ENCODE measurements around the gene GPANK1.

Gene GPANK1

DNA sequence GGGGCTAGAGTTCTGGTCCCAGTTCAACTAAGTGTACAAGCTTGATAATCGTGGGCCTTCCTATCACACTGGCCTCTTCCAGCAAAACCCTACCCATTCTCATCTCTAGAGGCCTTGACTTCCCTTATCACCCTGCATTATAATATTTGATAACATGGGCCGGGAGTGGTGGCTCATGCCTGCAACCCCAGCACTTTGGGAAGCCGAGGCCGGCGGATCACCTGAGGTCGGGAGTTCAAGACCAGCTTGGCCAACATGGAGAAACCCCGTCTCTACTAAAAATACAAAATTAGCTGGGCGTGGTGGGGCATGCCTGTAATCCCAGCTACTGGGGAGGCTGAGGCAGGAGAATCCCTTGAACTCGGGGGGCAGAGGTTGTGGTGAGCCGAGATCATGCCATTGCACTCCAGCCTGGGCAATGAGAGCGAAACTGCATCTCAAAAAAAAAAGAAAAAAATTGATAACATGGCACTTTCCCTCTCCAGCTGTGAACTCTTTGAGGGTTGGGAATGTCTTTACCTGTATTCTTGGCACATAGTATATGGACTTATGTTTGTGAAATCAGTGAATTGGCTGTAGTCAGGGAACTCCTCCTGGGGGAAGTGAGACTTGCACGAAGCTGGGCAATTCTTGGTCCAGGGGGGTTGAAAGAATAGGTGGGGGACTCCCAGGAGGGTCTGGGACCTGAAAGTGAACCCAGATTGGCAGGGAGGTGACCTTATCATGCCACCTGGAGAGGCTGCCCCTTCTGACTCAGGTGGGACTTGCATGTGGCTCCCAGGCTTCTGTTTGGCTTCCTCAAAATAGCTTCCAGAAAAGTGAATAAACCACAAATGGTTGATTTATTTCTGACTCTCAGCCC, 3.3 kb downstream of the GPANK1 start:
- no peak for DNase-seq

DNA sequence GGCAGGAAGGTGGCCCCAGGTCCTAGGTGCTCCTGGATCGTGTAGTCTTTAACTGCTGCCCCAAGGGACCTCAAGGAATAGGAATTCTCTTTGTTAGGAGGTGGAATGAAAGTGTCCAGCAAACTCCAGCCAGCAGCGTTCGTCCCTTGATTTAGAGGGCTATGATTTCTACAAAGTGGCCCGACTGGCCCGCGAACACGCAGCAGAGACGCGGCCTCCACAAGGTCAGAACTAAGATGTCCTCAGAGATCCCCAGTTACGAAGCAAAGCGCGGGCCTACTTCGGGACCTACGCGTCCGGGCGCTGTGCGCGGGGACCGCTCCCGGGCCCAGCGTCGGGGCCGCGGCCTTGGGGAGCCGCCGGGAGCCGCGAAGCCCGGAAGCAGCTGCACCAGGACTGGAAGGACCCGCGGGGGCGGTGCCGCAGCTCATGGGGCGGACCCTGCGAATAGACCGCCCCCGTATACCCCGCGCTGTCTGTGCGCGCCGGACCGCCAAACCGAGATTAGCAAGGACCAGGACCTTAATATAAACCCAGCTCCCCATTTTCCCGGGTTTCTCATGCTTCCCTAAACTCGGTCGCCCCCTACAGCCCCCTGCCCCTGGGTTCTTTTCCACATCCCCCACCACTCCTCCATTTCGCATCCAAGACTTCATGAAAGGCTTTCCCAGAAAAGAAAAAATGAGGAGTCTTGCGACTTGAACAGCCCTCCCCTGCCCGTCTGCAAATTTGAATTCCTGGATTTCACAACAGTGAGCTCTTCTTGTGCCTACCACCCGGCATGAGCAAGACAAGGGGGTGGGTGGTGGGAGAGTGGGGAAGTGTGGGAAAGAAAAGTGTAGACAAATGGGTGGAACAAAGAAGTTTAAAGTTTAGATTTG, 4.2 kb downstream of the GPANK1 start, which contains the start of gene C6orf47:
Gene C6orf47, minus strand, starts transcription at position 398 of the 881 bp plus-strand sequence. CDS start 831 bp downstream, outside the sequence.
- DNase-seq, result peak; percentile 59

DNA sequence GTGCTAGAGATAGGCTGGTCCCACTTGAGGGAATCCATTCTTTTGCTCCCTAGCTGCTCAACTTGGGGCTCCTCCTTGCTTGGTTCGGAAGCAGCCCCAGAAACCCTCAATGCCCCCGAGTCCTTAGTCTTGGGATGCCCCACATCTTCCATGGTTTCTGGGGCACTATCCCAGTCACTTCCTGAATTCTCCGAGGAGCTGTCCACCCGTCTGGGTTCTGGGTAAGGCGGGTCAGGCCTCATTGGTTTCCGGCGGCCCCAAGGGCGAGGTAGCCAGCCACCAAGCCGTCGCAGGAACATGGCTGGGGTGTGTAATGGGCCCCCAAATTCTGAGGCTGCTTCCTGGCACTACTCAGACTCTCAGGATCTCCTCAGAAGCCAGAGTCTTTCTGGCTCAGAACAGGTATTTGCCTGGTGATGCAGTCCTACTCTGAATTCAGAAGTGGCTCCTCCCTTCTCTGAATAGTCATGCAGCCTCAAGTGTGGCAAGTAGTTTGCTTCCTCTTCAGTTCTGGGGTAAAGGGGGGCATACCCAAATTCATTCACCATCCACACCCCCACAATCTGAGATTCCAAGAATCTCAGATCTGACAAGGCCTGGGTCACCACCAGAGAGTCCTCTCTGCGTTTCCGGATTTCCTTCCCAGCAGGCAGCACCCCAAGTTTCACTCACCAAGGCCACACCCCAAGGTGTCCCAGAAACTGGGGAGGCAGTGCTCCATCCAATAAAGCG, 5.0 kb downstream of the GPANK1 start:
- DNase-seq, result no peak

DNA sequence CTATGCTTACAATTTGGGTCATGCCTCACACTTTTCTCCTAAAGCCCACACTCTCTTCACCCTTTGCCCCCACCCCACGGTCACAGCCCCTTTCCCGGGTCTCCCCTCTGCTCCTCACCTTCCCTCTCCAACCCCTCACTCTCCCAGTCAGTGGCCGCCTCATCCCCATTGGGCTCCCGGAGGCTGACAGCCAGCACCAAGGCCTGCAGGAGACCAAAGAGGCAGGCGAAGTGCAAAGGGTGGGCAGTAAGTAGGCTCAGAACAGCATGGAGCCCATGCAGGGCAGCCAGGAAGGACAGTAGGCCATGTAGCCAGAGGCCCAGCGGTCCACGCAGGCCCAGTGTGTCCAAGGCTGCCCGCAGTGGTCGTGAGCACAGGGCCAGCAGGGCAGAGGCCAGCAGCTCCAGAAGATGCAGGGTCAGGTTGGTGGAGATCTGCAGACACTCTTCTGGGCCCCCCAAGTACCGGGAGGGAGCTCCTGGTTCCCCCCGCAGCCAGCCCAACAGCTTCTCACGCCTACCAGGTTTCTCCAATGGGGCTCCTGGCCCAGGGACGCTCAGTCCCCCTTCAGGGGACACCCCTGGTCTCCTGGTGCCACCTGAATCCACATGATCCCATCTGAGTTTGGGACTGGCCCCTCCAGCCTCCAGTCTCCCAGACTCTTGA, 5.7 kb downstream of the GPANK1 start:
- no peak for DNase-seq

DNA sequence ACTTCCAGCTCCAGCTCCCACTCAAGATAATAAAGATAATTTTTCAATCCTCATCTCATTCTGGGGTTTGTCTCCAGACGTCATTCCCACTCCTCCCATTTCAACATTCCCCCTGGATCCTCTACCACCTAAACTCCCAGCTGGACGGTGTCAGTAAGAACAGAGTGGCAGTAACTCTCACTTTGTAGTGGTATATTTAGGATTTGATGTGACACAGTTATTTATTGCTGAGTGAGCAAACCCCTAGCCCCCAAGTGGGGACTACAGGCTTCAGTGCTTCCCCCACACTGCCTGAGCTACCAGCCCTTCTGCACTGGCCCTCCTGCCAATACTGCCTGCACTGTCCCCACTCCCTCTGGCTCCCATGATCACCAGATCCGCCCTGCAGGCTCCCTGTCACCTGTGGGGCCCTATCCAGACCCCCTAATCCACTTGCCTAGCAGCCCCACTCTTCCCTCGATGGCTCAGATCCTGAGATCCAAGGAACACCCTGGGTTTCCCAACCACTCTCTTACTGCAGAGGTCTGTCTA, 6.6 kb downstream of the GPANK1 start:
- DNase-seq, result no peak

DNA sequence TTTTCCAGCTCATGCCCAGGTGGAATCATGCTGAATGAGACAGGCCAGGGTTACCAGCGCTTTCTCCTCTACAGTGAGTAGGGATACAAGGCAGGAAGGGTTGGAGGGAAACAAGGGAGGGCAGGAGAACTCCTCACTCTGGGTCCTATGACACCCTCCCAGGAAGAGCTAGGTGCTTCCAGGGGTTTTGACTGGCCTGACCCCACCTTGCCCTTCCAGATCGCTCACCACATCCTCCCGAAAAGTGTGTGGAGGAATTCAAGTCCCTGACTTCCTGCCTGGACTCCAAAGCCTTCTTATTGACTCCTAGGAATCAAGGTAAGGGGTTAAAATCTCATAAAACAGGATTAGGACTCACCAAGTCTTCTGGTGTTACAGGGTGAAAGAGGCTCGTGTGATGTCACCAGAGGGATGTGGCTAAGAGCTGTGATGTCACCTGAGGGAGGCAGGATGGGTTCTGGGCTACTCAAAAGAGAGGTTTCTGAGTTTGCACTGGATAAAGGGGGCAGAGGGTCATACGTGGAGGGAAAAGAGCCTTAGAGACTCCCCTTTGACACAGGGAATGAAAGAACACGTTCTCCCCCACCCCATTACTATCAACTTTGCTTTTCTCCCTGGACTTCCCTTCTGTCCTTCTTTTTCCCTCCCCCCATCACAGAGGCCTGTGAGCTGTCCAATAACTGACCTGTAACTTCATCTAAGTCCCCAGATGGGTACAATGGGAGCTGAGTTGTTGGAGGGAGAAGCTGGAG, 7.2 kb downstream of the GPANK1 start:
- no peak for DNase-seq

DNA sequence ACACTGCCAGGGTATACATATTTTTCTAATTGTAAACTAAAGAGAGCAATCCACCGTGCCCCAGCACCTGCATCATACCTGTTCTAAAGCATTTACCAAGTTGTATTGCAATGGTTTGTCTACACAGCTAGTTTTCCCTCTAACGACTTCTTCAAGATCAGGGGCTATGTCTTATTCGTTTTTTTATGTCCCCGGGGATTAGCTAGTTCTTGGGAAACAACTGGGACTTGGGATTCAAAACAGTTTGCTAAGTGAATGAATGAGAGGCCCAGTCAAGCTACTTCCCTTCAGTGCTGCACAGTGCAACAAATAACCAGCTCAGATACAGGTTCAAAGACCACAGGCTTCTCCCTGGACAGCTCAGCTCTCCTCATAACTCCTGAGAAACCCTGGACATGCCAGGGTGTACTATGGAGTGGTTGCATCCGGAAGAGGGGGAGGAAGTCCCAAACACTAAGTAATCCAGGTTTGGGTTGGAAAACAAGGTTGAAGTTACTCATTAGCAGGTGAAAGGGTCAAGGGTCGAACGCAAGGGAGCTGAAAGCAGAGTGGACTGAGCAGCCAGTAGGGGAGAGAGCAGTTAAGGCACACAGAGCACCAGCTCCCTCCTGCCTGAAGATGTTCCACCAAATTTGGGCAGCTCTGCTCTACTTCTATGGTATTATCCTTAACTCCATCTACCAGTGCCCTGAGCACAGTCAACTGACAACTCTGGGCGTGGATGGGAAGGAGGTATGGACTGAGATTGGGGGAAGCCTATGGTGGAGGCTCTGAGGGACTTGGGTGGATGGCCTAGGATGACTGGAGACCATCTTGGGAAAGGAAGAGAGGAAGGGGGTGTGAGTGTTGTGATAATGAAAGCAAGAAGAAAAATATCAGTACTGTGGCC, 9.2 kb downstream of the GPANK1 start, which contains the start of gene APOM:
Gene APOM, plus strand, starts transcription at position 546 of the 889 bp plus-strand sequence. Its CDS starts 73 bp downstream, at position 619.
- DNase-seq, result no peak

DNA sequence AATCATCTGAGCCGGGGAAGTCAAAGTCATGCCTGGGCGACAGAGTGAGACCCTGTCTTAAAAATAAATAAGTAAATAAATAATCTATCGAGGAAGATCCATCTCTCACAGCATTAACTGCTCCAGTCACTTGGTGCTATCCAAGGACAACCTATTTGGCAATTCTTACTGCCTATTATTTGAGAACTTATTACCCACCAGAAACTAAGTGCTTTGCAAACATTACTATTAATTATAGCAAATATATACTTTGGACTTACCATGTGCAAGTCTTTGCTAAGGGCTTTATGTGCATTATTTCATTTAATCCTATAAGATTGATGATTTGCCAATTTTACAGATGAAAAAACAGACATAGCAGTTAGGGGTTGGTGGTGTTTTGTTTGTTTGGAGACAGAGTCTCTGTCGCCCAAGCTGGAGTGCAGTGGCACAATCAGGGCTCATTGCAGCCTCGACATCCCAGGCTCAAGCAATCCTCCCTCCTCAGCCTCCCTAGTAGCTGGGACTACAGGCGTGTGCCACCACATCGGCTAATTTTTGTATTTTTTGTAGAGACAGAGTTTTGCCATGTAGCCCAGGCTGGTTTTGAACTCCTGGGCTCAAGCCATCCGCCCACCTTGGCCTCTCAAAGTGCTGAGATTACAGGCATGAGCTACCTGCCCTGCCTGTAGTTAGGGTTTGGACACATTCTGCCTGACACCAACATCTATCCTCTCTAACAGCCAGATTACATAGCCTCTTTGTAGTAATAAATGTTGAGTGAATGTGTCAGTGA, 10.0 kb downstream of the GPANK1 start:
- no peak for DNase-seq

DNA sequence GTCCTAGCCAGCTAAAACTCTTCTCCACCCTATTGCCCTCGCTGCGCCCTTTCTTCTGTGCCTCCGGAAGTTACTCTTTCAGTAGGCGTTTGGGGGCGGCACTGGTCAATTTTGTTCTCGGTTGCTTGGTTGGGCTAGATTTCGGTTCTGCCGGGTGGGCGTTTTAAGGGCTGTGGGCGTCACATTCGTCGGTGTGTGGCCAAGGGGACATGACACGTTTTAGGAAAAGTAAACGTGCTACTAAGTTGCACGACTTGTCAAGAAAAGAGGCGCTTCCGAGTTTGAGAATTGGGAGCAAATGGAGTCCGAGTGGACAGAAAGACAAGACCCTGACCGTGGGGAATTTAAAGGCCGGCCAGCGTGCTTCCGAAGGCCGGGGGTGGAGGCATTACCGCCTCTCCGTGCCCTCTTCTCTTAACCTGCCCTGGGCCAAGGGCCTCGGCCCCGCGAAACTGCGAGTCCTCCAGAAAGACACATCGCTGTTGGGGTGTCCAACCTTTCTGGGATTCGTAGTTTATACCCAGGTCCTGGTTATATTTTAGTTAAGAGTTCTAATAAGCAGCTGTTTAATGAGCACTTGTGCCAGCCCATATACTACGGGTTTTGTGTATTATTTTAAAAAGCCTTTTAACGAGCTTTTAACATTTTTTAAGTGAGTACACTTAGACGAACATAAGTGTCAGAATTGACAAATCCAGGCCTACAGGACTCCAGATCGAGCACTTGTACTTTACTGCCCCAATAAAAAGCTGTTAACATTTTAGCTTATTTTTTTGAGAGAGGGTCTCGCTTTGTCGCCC, 11.7 kb downstream of the GPANK1 start:
- peak; percentile 92 for DNase-seq

DNA sequence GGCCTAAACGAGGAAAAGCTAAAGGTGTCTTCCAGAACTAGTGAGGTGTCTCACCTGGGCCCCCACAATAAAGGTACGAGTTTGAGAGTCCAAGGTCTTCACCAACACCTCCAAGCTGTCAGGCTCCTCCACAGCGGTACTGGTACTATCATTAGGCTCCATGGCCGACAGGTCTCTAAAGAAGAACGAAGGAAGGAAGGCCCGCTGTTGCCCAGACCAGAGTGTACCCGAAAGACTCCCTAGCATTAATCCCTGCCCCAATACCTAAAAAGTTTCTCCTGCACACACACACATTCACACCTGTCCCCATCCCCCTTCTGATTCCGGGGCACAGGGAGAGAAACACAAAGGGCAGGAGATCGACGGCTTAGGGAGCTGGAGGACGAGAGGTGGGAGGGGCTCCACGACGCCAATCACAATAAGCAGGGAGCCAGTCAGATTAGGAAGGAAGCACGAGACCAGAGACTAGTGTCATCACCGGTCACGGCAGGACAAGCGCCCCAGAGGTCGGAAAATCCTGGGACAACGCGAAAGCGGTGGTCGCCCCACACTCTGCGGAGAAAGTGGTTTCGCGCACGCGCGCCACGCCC, 13.1 kb downstream of the GPANK1 start:
- no peak for DNase-seq

DNA sequence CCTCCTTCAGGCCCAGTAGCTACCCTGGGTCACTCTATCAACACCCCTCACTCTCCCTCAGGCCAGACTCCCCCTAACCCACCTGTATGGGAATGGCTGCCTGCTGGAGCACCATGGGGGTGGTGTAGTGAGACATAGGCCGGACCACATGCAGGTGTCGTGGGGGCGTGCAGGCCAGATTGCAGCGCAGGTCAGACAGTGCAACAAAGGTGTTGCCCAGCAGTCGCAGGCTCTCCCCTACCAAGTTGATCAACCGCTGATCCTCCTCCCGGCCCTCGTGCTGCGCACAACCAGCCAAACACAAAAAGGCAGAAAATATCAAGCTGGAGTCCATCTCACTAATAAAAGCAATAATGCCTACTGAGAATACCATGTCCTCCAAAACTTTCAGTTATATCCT, 19.5 kb downstream of the GPANK1 start:
- DNase-seq, result no peak

DNA sequence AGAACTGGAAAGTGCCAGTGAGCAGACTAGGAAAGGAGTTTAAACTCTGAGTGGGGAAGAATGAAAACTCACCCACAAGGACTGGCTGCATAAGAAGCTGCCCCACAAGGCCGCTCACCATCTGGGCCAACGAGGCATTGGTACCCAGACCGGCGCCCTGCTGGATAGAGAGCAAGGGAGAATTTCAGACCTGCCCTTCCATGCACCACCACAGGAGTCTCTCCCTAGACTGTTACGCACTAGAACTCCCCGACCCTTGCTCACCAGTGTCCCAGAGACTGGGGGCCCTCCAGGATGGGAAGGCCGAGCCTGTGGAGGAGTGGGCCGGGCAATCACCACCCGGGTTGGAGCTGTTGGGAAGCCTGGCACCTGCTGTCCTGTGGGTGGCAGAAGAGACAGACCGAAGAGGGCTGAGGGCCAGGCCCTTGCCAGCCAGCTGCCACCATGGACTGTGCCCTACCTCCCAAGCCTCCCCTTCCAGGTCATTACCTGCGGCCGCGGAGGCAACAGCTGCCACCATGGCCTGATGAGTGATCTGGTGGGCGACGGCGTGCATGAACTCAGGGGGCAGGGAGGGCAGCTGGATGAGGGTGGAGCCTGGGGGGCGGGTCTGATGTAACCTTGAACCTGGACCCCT, 20.9 kb downstream of the GPANK1 start:
- DNase-seq, result no peak

DNA sequence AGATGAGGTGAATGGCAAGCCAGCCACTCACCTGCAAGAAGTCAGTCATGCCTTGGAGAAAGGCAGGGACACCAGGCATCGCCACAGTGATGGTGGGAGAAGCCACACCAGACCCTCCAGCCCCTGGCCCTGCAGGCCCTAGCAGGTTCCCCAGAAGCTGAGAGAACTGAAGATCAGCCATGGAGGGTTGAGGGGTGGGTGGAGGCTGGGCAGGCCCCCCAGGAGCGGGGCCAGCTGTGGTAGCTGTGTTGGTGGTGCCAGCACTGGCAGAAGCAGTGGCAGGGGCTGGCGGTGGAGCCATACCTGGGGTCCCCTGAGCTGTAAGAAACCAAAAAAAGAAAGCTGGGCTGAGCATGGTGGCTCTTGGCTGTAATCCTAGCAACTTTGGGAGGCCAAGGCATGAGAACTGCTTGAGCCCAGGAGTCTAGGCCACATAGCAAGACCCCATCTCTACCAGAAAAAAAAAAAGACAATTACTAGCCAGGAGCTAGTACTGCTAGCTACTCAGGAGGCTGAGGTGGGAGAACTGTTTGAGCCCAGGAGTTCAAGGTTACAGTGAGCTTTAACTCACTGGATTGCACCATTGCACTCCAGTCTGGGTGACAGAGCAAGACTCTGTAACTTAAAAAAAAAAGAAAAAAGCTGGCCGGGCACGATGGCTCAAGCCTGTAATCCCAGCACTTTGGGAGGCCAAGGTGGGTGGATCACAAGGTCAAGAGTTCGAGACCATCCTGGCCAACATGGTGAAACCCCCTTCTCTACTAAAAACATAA, 21.8 kb downstream of the GPANK1 start:
- DNase-seq, result no peak

DNA sequence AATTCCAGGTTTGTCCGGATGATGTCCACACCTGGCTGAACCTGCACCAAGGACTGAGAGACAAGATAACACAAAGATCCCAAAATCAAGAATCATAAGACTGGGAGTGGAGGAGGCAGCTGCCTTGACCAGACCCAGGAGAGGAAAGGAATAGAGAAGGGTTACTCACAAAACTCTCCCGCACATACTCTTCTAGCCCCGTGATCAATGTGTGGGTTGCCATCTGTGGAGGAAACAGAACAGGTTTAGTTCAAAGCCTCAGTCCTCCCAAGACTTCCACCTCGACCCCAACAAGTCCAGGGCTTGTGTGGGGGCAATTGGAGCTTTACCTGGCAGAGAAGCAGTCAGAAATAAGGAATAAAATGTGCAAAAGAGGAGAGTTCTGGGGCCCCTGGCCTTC, 23.4 kb downstream of the GPANK1 start:
- DNase-seq, result no peak

DNA sequence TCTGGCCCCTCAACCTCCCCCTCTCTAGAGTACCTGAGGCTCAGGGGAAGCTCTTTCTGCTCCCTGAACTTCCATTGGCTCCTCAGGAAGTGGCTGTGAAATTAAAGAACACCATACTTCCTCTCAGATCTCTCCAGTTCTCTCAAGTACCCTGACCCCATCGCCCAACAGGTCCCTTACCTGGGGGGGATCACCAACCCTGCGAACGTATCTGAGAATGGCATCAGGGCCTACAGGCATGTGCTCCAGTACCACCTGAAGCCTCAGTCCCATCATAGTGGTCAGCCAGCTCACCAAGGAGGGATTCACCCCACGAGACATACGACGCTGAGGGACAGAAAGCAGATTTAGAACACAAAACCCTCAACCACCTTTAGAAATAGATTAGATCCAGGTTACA, 24.2 kb downstream of the GPANK1 start:
- no peak for DNase-seq

DNA sequence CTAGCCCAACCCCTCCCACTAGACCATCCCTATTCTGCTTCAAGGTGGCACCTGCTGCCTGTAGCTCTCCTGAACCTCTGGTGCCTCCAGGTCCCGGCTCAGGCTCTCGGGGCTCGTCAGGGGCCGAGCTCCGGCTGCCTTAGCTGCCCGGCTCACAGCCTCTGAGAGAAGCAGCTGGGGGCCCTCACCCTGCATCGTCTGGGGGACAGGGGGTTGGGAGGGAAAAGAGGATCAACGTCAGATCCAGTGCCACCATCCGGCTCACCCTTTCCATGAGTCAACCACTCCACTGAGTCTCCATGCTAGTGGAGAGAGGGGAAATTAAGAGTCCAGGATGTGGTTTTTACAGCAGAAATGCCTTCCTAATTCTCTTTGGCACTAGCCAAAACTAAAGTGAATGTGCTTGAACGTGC, 25.3 kb downstream of the GPANK1 start:
- DNase-seq, result no peak

DNA sequence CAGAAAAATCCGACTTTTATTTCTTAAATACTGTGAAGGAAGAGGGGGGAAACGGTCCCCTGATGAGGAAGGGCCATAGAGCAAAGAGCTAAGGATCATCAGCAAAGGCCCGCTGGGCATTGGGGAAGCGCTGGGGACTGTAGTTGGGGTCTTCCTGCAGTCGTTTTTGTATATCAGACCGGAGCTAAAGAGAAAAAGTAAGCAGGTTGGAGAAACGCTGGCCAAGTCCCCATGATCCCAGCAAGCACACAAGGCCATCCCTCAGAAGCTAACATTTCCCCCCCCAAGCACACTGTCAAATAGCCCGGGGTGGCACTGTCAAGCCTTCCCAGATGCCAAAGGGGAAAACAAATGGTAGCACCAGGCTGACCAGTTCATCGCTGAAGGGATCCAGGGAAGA, 25.8 kb downstream of the GPANK1 start:
- no peak for DNase-seq

All from NCI-H1092 (cell line).